ENCODE results near the gene STXBP6.
"Not testable (repeated sequence)": the region's sequence is repeated elsewhere in the genome, so short reads cannot be mapped to it uniquely, and the experiment has no call there.

Gene STXBP6

DNA sequence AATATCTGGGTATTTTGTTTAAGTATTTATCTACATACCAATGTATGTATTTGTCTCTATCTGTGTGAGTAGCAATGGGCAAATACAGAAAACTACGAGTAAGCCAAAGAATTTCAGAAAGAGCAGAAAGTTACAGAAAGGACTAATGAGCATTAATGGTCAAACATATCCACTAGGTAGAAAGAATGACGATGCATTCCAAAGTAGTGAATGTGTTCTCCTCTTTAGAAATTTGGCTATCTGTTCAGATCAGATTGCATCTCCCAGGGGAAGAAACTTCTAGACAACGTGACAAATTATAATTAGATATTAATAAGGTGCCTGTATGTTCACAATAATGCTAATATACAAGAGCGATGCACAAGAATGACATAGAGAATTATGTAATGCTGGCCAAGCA is 221.5 kb downstream of the STXBP6 start:
- DNase-seq (ENCODE audit: low spot score) = no peak

DNA sequence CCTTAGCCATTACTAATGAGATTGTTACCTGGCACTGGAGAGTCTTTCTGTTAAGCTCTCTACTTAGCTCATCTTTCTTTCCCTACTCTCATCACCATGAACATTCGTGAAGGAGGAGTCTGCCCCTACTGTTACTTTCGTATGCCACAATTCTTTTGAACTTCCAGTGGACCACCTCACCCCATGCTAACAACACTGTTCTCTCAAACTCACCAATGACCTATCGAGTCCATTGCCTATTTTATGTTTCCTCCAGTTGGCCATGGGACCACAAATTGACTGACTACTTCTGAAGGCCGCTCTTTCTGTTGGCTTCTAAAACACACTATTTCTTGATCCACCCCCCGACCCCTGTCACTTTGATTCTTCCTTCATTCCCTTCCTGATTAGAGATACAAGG is 223.6 kb downstream of the STXBP6 start:
- no peak for DNase-seq (ENCODE audit: low spot score)

DNA sequence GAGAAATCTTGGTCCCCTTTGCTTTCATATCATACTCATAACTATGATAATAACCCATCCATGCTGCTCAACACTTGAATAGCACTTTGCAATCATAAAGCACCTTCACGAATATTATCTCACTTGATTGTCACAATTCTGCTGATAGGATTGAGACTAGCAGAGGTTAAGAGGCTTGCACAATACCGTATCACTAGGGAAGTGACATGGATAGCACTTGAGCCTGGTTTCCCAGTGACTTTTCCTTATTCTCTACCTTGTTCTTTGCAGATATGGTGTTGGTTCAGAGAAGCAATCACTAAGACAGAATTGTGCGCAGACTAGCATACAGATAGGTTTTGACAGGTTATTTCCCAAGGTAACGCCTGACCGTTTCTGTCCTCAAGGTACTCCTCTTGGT is 229.3 kb downstream of the STXBP6 start:
- DNase-seq (ENCODE audit: low spot score) = no peak

DNA sequence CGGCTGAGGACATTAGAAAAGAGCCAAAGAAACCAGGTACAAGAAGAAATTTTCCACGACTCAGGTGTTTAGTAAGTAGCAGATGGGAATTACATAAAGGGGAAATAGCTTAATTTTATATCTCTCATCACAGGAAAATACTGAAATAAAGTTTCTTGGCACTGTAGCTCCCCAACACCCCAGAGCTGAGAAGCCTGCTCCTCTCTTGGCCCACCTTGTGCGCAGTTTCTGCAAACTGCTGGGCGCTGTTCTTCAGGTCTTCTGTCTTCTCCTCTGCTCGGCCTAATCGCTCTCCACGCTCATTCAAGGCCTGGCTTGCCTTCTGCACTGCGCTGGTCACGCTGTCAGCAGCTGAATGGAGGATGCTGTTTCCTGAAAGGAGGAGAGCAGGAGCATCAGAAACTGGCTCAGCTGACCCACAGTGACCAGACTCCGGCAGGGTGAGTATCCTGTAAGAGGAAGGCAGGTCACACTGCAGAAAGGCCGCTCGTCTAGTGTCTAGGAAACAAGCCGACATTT is 231.1 kb downstream of the STXBP6 start:
- no peak for DNase-seq (ENCODE audit: low spot score)

DNA sequence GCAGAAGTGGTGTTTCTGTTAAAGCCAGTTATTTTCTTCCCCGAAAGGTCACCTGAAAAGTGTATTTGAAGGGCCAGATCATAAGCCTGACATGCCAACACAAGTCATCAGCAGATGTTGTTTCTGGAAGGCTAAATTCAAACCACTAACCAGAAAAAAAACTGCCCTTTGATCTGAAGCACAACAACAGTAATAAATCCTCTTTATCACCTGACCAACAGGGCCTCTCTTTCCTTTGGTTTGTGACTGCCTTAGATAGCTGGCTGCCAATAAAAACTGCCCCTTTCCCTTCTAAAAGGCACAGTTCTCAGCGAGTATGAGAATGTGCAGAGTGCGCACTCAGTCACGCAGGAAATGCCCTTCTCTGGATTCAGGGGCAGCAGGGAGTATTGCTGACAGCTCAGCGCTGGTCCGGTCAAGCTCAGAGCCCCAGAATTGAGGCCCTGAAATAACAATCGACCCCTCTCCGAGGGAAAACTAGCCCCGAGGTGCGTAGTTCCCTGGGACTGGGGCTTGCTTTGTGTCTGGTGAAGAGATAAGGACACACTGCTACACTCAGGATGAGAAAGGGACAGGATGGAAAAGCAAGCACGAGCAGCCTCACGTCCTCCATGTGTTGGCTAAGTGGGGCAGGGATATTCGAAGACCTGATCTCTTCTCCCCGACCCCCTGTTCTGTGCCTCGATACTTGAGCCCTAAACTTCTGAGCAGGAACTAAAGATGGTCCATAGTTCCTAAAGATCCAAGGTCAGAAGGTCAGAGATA is 231.7 kb downstream of the STXBP6 start:
- DNase-seq (ENCODE audit: low spot score) = no peak

DNA sequence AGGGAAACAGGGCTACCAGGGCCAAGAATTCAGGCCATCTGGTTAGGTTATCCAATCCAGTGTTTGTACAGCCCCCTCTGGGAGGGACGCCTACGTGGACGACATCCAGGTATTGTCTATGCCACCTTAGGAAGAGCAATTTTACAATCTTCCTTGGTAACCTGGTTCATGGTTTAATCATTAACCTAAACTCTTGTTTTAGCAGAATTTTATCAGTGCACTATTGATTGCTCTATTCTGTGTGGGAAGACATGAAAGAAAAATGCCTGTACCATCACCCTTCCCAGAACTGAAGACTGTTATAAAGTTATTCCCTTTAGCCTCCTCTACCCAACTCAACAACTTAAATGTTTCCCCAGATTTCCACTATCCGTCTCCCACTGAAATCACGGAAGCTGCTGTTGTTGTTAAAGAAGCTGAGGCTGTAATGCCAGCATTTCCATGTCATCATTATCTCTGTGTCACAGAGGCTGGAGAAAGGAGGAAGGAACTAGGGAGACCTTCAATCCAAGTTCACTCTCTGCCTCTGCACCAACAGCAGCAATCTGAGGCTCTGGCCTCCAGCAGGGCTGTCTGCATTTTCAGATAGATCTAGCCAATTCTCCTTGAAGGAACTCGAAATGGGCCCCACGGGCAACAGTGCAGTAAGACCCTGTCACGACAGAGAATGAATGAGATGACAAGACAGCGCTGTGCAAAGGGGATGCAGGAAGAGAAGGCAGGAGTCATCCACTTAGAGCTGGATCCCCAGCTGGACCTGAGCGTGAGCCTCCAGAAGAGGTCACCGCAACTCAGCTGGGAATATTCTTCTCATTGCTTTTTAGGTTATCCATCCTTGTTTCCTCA is 232.5 kb downstream of the STXBP6 start:
- DNase-seq (ENCODE audit: low spot score) = no peak

DNA sequence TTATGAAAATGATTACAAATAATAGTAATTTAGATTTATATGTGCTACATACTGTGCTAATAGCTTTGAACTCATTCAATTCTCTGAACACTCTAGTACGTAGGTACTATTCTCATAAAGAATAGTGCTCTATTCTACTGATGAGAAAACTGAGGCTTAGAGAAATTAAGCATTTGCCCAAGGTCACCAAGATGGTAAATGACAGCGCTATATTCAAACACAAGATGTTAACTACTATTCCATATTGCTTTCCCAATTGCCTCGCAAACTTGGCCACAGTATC is 233.1 kb downstream of the STXBP6 start:
- DNase-seq (ENCODE audit: low spot score) = no peak

DNA sequence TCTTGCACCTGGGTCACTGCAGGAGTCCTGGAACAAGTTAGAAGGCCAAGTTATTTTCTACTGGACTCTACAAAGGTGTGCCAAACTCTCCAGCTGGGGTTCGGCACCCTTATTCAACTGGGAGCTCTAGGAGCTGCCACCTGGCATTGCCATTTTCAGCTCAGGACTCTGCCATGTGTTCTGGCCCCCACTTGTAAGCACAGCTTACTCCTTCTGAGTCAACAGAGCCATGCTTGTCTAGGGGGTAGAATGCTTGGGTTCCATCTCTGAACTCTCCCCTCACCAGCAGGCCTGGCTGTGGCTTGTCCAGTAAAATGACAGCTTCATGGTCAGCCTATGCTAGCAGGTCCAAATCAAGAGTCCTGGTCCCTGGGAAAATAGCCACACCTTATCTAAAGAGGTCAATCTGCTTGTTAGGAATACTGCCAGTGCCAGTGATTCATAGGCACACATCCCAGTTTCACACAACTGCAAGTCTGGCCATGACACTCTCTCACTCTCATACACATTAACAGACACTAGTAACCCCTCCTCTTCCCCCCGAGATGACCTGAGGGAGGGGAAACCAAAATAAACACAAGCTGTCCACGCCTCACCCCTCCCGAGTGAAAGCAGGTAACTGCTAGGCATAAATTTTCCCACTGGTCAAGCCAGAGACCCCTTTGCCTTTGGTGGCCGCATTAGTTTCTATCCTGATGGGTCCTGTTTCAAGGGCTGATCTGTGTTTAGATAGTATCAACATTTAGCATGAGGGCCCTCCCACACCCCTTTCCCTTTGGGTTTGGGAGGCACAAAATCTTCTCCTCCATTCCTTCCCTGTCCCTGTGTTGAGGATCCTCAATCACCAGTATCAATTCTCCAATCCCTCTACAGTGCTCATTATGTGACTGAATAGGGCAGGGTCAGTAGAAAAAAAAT is 233.7 kb downstream of the STXBP6 start:
- no peak for DNase-seq (ENCODE audit: low spot score)

DNA sequence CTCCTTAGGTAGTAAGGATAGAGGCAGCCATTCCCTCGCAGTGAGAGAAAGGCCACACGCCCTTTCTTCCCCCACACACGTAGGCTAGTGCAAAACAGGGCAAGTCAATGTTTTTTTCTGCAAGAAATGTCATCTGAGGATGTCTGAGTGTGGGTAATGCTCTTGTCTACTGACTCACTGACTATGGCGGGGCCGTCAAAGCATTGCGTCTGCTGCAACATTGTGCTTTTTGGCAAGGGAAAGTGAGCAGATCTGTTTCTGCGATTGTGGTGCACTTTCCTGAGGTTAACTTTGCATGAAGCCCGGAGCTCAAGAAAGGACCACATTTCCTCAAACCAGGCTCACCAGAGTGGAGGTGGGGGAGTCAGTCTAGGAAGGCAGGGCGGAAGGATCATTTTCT is 234.4 kb downstream of the STXBP6 start:
- no peak for DNase-seq (ENCODE audit: low spot score)

DNA sequence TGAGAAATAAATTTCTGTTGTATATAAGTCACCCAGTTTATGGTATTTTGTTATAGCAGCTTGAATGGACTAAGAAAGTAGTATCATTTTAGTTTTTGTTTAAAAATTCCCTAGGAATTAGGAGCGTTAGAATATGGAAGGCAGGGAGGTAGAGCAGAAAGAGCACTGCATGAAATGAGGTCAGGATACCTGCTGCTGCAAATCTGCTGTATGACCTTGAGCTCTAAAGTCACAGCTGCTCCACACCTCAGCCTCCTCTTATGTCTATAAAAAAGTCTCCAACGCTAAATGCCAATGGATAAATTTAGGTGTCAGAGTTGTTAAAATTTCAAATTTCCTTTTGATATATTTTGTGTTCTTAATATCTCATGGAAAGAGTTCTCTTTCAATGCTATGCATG is 235.0 kb downstream of the STXBP6 start:
- no peak for DNase-seq (ENCODE audit: low spot score)

DNA sequence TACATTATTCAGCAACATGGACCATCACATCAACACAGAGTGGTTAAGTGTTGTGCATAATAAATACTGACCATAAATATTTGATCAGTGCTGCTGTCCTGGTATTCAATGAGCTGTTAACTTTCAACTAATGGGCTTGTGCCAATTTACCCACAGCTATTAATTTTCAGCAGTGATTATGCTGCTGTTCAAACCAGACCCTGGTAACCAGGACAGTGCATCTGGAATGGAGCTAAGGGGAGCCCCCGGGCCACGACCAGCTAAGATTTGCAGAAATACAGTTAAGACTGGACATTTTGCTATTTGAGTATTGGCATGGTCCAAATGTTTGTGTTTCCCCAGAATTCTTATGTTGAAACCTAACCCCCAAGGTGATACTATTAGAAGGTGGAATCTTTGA is 235.6 kb downstream of the STXBP6 start:
- DNase-seq (ENCODE audit: low spot score) = no peak

DNA sequence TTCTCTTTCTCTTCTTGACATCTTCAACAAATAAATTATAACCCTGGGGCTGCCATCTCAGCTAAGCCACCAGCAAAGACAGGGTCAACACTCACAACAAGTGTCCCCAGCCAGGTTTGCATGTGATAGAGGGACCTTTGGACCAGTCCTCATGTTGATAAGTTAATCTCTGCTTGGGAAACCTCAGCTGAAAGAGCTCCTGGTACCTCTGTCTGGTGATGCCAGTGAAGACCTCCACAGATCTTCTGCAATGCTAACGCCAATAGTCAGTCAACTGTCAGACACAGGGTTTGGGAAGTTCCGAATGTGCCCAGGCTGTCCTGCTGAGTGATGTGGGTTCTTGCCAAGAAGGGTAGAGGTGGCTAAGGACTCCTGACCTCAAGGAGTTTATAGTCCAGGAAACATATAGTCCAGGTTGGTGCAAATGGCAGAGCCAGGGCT is 236.1 kb downstream of the STXBP6 start:
- DNase-seq (ENCODE audit: low spot score) = no peak

DNA sequence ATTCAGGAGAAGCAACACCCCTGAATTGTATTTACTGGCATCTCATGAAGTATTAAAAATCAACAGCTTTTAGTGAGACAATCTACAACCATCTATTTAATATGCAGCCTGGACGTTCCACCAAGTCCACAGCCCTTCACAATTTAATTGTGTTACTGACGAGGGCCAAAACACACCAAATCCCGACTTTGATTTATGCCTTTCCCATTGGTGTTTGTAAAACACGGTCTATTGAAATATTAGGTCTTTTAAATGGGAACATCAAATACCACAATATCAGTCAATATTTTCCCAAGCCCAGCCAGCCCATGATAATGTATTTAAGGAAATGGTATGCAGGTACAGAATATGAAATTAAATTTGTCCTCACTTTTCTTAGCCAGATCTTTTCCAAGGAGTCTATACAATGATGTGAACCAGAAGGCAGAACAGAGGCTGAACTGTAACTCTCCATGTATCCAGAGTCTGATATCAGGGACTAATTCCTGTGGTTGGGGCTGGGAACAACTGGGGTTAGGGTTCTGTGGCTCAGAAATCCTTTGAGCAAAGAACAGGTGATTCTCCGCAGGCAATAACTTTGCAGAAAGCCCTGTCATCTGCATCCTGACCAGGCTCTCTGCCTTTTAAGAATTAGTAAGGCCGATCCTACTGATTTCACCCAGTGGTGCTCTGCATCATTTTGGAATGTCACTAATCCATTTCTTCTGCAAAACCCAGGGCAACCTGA is 236.7 kb downstream of the STXBP6 start:
- no peak for DNase-seq (ENCODE audit: low spot score)

DNA sequence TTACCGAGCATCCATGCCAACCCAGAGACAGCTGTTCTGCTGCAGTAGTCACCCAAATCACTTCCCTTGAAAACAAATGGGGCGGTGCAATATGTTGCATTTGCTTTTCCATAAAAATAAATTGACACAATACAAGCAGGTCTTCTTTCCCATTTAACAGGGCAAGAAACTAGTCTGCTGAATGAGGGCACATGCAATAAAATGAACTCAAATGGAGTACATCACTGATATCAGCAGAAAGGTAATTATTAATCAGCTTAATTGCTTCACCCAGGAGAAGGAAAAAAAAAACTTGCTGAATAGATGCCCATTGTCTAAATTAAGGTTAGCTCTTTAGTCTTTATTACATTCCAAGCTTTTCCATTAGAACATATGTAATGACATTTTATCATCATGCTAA is 240.8 kb downstream of the STXBP6 start:
- no peak for DNase-seq (ENCODE audit: low spot score)

DNA sequence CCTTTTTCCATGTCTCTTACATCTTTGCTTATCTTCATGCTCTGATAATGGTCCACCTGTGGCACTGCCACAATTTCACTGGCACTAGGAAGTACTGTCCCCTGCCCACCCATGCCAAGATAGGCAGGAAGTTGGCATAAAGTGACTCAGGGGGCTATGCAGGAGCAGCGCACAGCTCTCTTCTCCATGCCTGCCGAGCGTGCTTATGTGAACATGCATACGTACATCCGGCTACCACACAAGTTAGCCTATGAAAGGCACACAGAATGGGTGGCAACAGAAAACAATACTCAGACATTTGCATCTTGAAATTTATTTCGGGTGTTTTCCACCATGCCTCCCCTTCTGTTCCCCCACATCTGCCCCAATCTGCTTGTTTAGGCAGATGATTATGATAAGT is 241.5 kb downstream of the STXBP6 start:
- no peak for DNase-seq (ENCODE audit: low spot score)

DNA sequence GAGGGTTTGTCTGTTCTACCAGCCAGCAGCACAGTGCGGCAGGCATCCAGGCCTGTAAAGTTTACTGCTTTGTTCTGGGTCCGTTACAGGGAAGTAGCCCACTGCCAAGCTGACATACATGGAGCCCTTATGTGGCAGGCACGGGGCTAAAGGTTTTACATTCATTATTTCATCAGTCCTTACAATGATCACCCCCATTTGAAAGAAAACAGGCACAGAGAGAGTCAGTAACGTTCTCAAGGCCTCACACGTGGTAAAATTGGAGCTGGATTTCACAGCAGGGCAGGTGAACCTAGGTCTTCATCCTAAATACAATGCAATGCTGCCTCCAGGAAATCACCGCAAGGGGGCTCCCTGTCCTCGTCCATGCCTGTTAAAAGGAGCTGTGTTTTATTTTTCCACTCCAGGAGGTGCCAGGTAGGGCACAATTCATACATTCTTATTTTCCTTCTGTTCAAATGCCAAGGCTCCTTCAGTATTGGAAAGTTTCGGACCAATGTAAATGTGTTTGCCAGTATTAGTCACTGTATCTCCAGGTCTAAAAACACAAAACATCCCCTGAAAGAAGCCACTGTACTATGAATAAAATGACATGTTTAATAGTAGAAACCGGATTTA is 243.8 kb downstream of the STXBP6 start:
- DNase-seq (ENCODE audit: low spot score) = no peak

DNA sequence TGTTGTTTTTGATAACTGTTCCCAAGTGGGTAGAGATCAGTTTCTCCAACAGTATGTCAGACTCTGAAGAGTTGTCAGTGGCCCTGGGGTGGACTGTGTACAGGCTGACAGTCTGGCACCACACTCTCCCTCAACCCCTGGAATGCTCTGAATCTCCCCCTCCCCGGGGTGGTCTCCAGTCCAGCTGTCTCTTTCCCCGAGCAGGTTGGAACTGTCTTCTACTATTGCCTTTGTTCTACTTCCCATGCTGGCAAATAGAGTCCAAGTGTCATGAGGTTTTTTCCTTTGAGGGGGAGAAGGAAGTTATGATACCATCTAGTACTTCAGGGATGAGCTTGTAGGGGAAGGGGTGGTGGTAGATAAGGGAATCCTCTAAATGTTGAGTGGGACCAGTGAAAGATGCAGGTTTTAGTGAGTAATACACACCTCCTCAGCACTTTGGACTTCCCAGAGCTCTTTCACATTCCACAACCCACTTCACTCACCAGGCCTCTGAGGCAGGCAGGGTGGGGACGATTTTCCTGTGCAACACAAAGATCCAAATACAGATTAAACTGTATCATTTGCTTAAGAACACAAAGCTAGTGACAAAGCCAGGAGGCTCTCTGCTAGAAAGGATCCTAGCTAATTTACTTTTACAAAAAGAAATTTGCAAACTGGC is 245.3 kb downstream of the STXBP6 start:
- no peak for DNase-seq (ENCODE audit: low spot score)

DNA sequence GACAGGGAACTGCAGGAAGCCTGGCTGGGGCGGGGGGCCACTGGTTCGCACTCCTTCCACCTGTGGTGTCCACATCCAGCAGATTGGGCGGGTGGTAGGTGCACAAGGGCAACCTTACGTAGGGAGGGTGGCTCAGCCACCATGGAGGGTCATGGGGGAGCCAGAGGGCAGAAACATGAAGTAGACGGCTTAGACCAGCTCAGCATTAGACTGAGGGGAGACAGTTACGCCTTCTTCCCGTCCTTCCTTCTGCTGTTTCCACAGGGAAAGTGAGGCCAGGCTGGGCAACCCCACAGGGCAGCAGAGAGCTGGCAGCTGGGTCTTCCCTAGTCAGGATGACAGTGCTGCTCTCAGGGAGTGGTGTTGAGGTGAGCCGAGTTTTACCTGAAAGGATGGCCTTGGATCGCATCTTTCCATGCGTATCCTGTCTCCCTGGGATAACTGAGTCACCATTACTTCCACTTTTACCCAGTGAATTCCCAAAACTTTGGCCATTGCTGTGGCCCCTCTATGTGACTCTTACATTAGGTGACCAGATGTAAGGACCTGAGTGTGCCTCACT is 245.9 kb downstream of the STXBP6 start:
- DNase-seq (ENCODE audit: low spot score) = no peak

DNA sequence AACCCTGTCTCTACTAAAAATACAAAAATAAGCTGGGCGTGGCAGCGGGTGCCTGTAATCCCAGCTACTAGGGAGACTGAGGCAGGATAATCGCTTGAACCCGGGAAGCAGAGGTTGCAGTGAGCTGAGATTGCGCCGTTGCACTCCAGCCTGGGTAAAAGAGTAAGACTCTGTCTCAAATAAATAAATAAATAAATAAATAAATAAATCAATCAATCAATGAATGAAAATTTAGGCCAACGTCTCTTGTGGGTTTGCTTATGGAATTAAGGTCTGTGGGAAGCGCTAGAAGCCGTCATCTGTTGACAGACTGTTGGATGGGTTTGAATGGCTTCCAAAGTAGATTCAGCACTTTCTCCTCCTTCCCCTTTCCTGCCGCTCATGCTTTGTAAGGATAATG is 246.5 kb downstream of the STXBP6 start:
- not testable (repeated sequence) for DNase-seq (ENCODE audit: low spot score)

DNA sequence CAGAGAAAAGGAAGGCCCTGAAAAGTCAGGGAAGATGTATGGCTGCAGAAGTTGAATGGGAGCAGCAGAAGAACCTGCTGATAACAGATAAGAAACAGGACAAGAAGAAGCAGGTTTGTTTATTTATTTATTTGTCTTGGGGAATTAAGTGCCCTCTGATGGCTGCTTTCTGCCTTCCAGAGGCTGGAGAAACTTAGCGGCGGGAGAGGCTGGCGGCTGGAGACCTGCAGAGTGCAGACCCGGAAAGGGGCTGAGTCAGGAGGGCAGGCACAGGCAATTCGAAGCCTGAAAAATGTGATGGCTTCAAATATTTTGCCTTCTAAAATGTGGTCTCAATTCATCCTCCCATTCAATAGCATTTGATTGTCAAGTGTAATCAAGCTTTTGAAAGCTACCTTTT is 247.7 kb downstream of the STXBP6 start:
- DNase-seq (ENCODE audit: low spot score) = no peak

Measured in hematopoietic multipotent progenitor cell treated with erythropoietin and hydrocortisone succinate and interleukin-3 and kit ligand, for 17 days (in vitro differentiated cells).